GM18858 (cell line): ENCODE results near the gene SSTR5.

Experiments
- ATAC-seq: cut with Tn5 transposase; IDR thresholded peaks from one replicate; pipeline ENCODE4 v1.9.1; 2021; ENCODE audit not compliant: unreplicated experiment

The SSTR5 gene

GRCh38 chr16:1121601-1122397 is 49.3 kb downstream of the SSTR5 start:
- no peak for ATAC-seq

- no peak for ATAC-seq
Measured at GRCh38 chr16:1122398-1122765, 49.8 kb downstream of the SSTR5 start.

GRCh38 chr16:1123525-1124230 is 51.1 kb downstream of the SSTR5 start:
- ATAC-seq: no peak

- ATAC-seq: no peak
Measured at GRCh38 chr16:1124291-1124690, 51.7 kb downstream of the SSTR5 start.

GRCh38 chr16:1124795-1125194 is 52.2 kb downstream of the SSTR5 start:
- no peak for ATAC-seq

GRCh38 chr16:1125471-1125870 is 52.9 kb downstream of the SSTR5 start:
- ATAC-seq: no peak

- no peak for ATAC-seq
Measured at GRCh38 chr16:1126044-1126443, 53.5 kb downstream of the SSTR5 start.

GRCh38 chr16:1126586-1126985 is 54.0 kb downstream of the SSTR5 start:
- no peak for ATAC-seq

- ATAC-seq: no peak
Measured at GRCh38 chr16:1127101-1127500, 54.6 kb downstream of the SSTR5 start.

GRCh38 chr16:1127971-1128715 is 55.6 kb downstream of the SSTR5 start:
- no peak for ATAC-seq

GRCh38 chr16:1129106-1129960 is 56.8 kb downstream of the SSTR5 start:
- ATAC-seq: no peak

- no peak for ATAC-seq
Measured at GRCh38 chr16:1130382-1130781, 57.8 kb downstream of the SSTR5 start.
